DOHH2 (cell line): ENCODE results near the gene SLC41A1.

Source experiments
- H3F3A ChIP-seq: fragments of 200-600 bp; sonication (generic), shearing (Covaris generic); 2 replicates; pipeline ENCODE4 v1.6.0; 2016; ENCODE audit warnings: antibody characterized with exemption, mild to moderate bottlenecking; ENCODE audit not compliant: control insufficient read depth, insufficient read depth
- H3K27ac ChIP-seq: fragments of 200-600 bp; sonication (generic); 2 replicates; pipeline ENCODE4 v1.5.1; 2014; ENCODE audit warnings: low read depth, mild to moderate bottlenecking, low read length, moderate library complexity
- H3K27me3 ChIP-seq: fragments of 200-600 bp; sonication (generic); 2 replicates; pipeline ENCODE4 v1.6.1; 2014; ENCODE audit warnings: mild to moderate bottlenecking, low read length, mixed read lengths; ENCODE audit not compliant: control insufficient read depth
- H3K36me3 ChIP-seq: fragments of 200-600 bp; sonication (generic); 2 replicates; pipeline ENCODE4 v1.6.1; 2014; ENCODE audit warnings: mild to moderate bottlenecking, low read length, moderate library complexity, mixed read lengths; ENCODE audit not compliant: control insufficient read depth
- H3K4me1 ChIP-seq: fragments of 200-600 bp; sonication (generic); 2 replicates; pipeline ENCODE4 v1.6.1; 2014; ENCODE audit warnings: mild to moderate bottlenecking, low read length, mixed read lengths; ENCODE audit not compliant: control insufficient read depth
- H3K4me2 ChIP-seq: fragments of 200-600 bp; sonication (generic); 2 replicates; pipeline ENCODE4 v1.6.0; 2014; ENCODE audit warnings: mild to moderate bottlenecking, low read length, moderate library complexity
- H3K4me3 ChIP-seq: fragments of 200-600 bp; sonication (generic); 2 replicates; pipeline ENCODE4 v1.5.1; 2014; ENCODE audit warnings: mild to moderate bottlenecking, low read length, mixed read lengths
- H3K79me2 ChIP-seq: fragments of 200-600 bp; sonication (generic); 2 replicates; pipeline ENCODE4 v1.6.1; 2014; ENCODE audit warnings: mild to moderate bottlenecking, low read length, mixed read lengths; ENCODE audit not compliant: control insufficient read depth
- H3K9me2 ChIP-seq: fragments of 200-600 bp; sonication (generic); replicated peaks from 2 replicates; pipeline ENCODE4 v1.6.1; 2014; ENCODE audit warnings: mild to moderate bottlenecking, low read length, mixed read lengths; ENCODE audit not compliant: control insufficient read depth
- H3K9me3 ChIP-seq: fragments of 200-600 bp; sonication (generic); 2 replicates; pipeline ENCODE4 v1.6.1; 2014; ENCODE audit warnings: antibody characterized with exemption, low read length, mixed read lengths; ENCODE audit not compliant: control insufficient read depth, insufficient read depth
- H4K20me1 ChIP-seq: fragments of 200-600 bp; sonication (generic); 2 replicates; pipeline ENCODE4 v1.6.0; 2014; ENCODE audit warnings: low read depth, mild to moderate bottlenecking, antibody characterized with exemption, low read length, moderate library complexity; ENCODE audit not compliant: control insufficient read depth, insufficient read depth
- EZH2phosphoT487 ChIP-seq: fragments of 200-600 bp; sonication (generic); IDR thresholded peaks from 2 replicates; pipeline ENCODE4 v1.6.1; 2017; ENCODE audit warnings: borderline replicate concordance, mild to moderate bottlenecking, antibody characterized with exemption, low read length, moderate library complexity, mixed read lengths
- TF ChIP-seq, protein P1 (sequence below): fragments of 200-600 bp; sonication (generic); IDR thresholded peaks from one replicate; pipeline ENCODE4 v1.5.1; 2014; ENCODE audit warnings: antibody characterized with exemption, mild to moderate bottlenecking, low read depth, low read length; ENCODE audit not compliant: poor library complexity, severe bottlenecking

SLC41A1 gene

DNA sequence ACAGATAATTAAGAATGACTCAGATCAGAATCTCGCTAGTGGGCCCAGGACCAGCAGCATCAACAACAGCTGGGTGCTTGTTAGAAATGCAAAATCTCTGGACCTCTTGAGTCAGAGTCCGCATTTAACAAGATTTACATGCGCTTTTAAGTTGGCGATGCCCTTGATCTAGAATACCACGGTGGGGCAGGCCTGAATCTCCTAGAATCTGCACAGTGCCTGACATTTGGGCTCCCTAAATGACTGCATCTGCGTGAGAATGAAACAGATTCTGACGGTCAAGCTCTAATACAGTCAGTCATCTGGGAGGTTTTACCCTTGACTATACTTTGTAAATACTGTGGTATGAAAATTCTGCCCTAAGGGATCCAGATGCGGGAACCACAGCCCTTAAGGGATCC is 20.5 kb downstream of the SLC41A1 start:
- Histone ChIP-seq H3K36me3 (peaks cover 67% of the 10 kb centered on the region), H3F3A (peaks cover 7% of the 10 kb centered on the region), H3K27ac (peak overlapping the region; percentile 27; the same call in 1 of the 2 replicates), H3K4me3 (no peak overlapping the region), H3K27me3 (no peaks in the 10 kb centered on the region), H4K20me1 (no peaks in the 10 kb centered on the region), H3K4me2 (no peak overlapping the region), H3K4me1 (peaks cover 46% of the 10 kb centered on the region), H3K79me2 (no peaks in the 10 kb centered on the region), H3K9me2 (no peaks in the 10 kb centered on the region), H3K9me3 (no peaks in the 10 kb centered on the region)
- no peak for TF ChIP-seq EZH2phosphoT487
- TF ChIP-seq, protein P1, sequence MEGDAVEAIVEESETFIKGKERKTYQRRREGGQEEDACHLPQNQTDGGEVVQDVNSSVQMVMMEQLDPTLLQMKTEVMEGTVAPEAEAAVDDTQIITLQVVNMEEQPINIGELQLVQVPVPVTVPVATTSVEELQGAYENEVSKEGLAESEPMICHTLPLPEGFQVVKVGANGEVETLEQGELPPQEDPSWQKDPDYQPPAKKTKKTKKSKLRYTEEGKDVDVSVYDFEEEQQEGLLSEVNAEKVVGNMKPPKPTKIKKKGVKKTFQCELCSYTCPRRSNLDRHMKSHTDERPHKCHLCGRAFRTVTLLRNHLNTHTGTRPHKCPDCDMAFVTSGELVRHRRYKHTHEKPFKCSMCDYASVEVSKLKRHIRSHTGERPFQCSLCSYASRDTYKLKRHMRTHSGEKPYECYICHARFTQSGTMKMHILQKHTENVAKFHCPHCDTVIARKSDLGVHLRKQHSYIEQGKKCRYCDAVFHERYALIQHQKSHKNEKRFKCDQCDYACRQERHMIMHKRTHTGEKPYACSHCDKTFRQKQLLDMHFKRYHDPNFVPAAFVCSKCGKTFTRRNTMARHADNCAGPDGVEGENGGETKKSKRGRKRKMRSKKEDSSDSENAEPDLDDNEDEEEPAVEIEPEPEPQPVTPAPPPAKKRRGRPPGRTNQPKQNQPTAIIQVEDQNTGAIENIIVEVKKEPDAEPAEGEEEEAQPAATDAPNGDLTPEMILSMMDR = no peak

DNA sequence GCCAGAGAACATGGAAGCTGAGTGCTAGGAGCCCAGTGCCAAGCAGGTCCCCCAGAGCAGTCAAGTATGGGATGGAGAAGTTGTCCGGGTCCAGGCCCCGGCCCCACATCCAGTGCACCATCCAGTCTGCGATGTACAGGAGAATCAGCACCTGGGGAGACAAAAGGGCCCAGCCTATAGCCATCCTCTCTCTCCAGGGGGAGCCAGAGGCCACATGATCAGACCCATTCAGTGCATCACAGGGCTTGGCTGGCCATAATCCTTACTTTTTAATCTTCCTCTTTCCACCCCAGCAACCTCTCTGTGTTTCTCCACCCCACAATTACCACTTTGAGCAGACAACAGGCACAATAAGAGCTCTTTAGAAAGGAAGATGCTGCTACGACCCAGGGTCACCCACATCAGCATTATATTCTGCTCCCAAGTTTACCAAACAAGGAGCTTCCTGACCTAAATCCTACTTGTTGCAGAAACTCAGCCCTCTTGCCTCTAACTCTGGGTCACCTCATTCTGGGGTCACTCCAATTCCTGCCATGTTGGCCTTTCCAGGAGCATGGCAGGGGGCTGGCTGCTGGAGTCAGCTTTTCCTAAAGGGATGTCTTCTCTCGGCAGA is 21.3 kb downstream of the SLC41A1 start:
- H3K4me1 ChIP-seq = peaks cover 46% of the 10 kb centered on the region
- peaks cover 59% of the 10 kb centered on the region for H3K36me3 ChIP-seq
- H3F3A ChIP-seq = peaks cover 7% of the 10 kb centered on the region
- no peaks in the 10 kb centered on the region for H3K9me3 ChIP-seq
- H4K20me1 ChIP-seq = no peaks in the 10 kb centered on the region
- no peaks in the 10 kb centered on the region for H3K79me2 ChIP-seq
- no peak overlapping the region for H3K27ac ChIP-seq
- H3K4me3 ChIP-seq = no peak overlapping the region
- no peaks in the 10 kb centered on the region; the same call in 1 of the 2 replicates for H3K27me3 ChIP-seq
- no peak overlapping the region for H3K4me2 ChIP-seq
- no peaks in the 10 kb centered on the region for H3K9me2 ChIP-seq
- no peak for TF ChIP-seq EZH2phosphoT487
- TF ChIP-seq, protein P1 = peak; percentile 88

DNA sequence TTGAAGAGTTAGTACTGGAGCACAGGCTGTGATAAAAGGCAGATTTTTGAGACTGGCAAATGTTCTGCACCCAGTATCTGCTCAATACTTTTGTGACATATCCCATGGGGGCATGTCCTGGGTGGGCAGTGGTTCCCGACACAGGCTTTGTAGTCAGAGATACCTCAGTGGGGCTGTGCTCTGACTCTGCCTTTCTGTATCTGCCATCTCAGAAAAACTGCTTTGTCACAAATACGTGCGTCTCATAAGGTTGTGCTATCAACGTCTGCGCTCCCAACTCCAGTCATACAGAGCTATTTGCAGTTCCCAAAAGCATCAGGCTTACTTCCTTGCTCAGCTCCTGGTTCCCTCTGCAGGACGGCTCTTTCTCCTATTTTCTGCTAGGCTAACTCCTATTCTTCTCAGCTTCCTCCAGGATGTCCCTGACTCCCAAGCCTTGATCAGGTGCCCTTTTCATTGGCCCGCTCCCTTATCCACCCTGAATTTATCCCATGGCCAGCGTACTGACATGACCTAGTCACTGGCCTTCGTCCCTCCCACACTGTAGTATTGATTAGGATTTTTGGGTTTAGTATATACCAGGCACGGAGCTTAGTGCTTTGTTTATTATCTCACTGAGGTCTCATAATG is 25.6 kb downstream of the SLC41A1 start:
- H3K27me3 ChIP-seq = no peaks in the 10 kb centered on the region; the same call in 1 of the 2 replicates
- H3K4me3 ChIP-seq = no peak overlapping the region
- peaks cover 20% of the 10 kb centered on the region for H3K36me3 ChIP-seq
- no peaks in the 10 kb centered on the region for H3K9me3 ChIP-seq
- TF ChIP-seq, protein P1 = no peak
- TF ChIP-seq EZH2phosphoT487 = no peak
- H3K4me1 ChIP-seq = peaks cover 12% of the 10 kb centered on the region
- H3K79me2 ChIP-seq = no peaks in the 10 kb centered on the region
- H3K9me2 ChIP-seq = no peaks in the 10 kb centered on the region
- no peaks in the 10 kb centered on the region for H4K20me1 ChIP-seq
- H3K27ac ChIP-seq = no peak overlapping the region
- H3K4me2 ChIP-seq = no peak overlapping the region
- H3F3A ChIP-seq = peaks cover 3% of the 10 kb centered on the region
